Measurements from ENCODE around the gene EQTN.

- TF ChIP-seq EZH2 (IDR thresholded peaks at IDR 0.05) (no peak), EZH2phosphoT487 (IDR thresholded peaks at IDR 0.05) (no peak)
- TF ChIP-seq, protein P1, sequence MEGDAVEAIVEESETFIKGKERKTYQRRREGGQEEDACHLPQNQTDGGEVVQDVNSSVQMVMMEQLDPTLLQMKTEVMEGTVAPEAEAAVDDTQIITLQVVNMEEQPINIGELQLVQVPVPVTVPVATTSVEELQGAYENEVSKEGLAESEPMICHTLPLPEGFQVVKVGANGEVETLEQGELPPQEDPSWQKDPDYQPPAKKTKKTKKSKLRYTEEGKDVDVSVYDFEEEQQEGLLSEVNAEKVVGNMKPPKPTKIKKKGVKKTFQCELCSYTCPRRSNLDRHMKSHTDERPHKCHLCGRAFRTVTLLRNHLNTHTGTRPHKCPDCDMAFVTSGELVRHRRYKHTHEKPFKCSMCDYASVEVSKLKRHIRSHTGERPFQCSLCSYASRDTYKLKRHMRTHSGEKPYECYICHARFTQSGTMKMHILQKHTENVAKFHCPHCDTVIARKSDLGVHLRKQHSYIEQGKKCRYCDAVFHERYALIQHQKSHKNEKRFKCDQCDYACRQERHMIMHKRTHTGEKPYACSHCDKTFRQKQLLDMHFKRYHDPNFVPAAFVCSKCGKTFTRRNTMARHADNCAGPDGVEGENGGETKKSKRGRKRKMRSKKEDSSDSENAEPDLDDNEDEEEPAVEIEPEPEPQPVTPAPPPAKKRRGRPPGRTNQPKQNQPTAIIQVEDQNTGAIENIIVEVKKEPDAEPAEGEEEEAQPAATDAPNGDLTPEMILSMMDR (IDR thresholded peaks at IDR 0.05) = no peak
These were observed 13.6 kb upstream of the EQTN start for GRCh38 chr9:27310582-27310981.
